MM.1S (cell line): Measurements from ENCODE around the gene TBC1D14.
A peak's percentile ranks its signal among the peaks of the same experiment; 100 is the strongest.

Experiments
- DNase-seq: peaks from one replicate; pipeline ENCODE4 v3.0.0-alpha.2; 2015
- H2AFZ ChIP-seq: fragments of 300-600 bp; sonication (generic); 2 replicates; pipeline ENCODE4 v1.6.0; 2016; ENCODE audit warnings: antibody characterized with exemption, low read length
- H3F3A ChIP-seq: fragments of 300-600 bp; sonication (generic); 2 replicates; pipeline ENCODE4 v1.6.1; 2016; ENCODE audit warnings: mild to moderate bottlenecking, antibody characterized with exemption, low read length, moderate library complexity, mixed read lengths; ENCODE audit not compliant: insufficient read depth
- H3K27ac ChIP-seq: fragments of 300-600 bp; sonication (generic); 2 replicates; pipeline ENCODE4 v1.5.1; 2016; ENCODE audit warnings: mild to moderate bottlenecking, low read length
- H3K27me3 ChIP-seq: fragments of 300-600 bp; sonication (generic); replicated peaks from 2 replicates; pipeline ENCODE4 v1.6.0; 2016; ENCODE audit warnings: low read length; ENCODE audit not compliant: insufficient read depth
- H3K36me3 ChIP-seq: fragments of 300-600 bp; sonication (generic); replicated peaks from 2 replicates; pipeline ENCODE4 v1.6.1; 2016; ENCODE audit warnings: mild to moderate bottlenecking, low read length, mixed read lengths; ENCODE audit not compliant: insufficient read depth
- H3K4me1 ChIP-seq: fragments of 300-600 bp; sonication (generic); 2 replicates; pipeline ENCODE4 v1.6.1; 2016; ENCODE audit warnings: low read length, mixed read lengths
- H3K4me2 ChIP-seq: fragments of 300-600 bp; sonication (generic); 2 replicates; pipeline ENCODE4 v1.6.0; 2016; ENCODE audit warnings: low read depth, low read length
- H3K4me3 ChIP-seq: fragments of 300-600 bp; sonication (generic); 2 replicates; pipeline ENCODE4 v1.5.1; 2016; ENCODE audit warnings: low read length, mixed read lengths
- H3K79me2 ChIP-seq: fragments of 300-600 bp; sonication (generic); 2 replicates; pipeline ENCODE4 v1.6.1; 2016; ENCODE audit warnings: mixed run types, low read length, mixed read lengths
- H3K9ac ChIP-seq: fragments of 300-600 bp; sonication (generic); 2 replicates; pipeline ENCODE4 v1.6.1; 2016; ENCODE audit warnings: low read length, mixed read lengths
- H3K9me2 ChIP-seq: fragments of 300-600 bp; sonication (generic); replicated peaks from 2 replicates; pipeline ENCODE4 v1.6.1; 2016; ENCODE audit warnings: mild to moderate bottlenecking, low read length, mixed read lengths; ENCODE audit not compliant: insufficient read depth
- H3K9me3 ChIP-seq: fragments of 300-600 bp; sonication (generic); replicated peaks from 2 replicates; pipeline ENCODE4 v1.6.1; 2016; ENCODE audit warnings: mild to moderate bottlenecking, low read length, mixed read lengths; ENCODE audit not compliant: insufficient read depth
- H4K20me1 ChIP-seq: fragments of 300-600 bp; sonication (generic); 2 replicates; pipeline ENCODE4 v1.6.1; 2016; ENCODE audit warnings: mild to moderate bottlenecking, low read length, moderate library complexity, mixed read lengths; ENCODE audit not compliant: insufficient read depth
- CTCF ChIP-seq: fragments of 300-600 bp; sonication (generic); IDR thresholded peaks from 2 replicates; pipeline ENCODE4 v1.5.1; 2016; ENCODE audit warnings: antibody characterized with exemption, low read length, mixed read lengths
- EZH2 ChIP-seq: fragments of 300-600 bp; sonication (generic); optimal IDR thresholded peaks from 2 replicates; pipeline ENCODE3; 2017; ENCODE audit warnings: low read depth, mild to moderate bottlenecking, antibody characterized with exemption, low read length, mixed read lengths
- EZH2phosphoT487 ChIP-seq: fragments of 300-600 bp; sonication (generic); IDR thresholded peaks from 2 replicates; pipeline ENCODE4 v1.6.1; 2018; ENCODE audit warnings: antibody characterized with exemption, low read length

TBC1D14 gene

GRCh38 chr4:7062816-7063215 lies 153.2 kb downstream of the TBC1D14 start:
- Histone ChIP-seq H4K20me1 (peaks cover 22% of the 10 kb centered on the region; the same call in 1 of the 2 replicates), H3K9ac (no peak overlapping the region), H3K4me2 (no peak overlapping the region), H3K79me2 (peaks cover 62% of the 10 kb centered on the region), H3K27me3 (no peaks in the 10 kb centered on the region), H2AFZ (no peak overlapping the region), H3K4me1 (peaks cover 25% of the 10 kb centered on the region), H3K36me3 (peaks cover 31% of the 10 kb centered on the region), H3F3A (peaks cover 20% of the 10 kb centered on the region), H3K9me3 (no peaks in the 10 kb centered on the region), H3K4me3 (no peak overlapping the region), H3K27ac (no peak overlapping the region), H3K9me2 (no peaks in the 10 kb centered on the region)
- TF ChIP-seq EZH2 (no peak), EZH2phosphoT487 (no peak), CTCF (no peak)
- DNase-seq: no peak

- H4K20me1 ChIP-seq: peaks cover 22% of the 10 kb centered on the region; the same call in 1 of the 2 replicates
- peaks cover 63% of the 10 kb centered on the region for H3K79me2 ChIP-seq
- peaks cover 31% of the 10 kb centered on the region for H3K36me3 ChIP-seq
- H3K27me3 ChIP-seq: no peaks in the 10 kb centered on the region
- no peak overlapping the region for H3K9ac ChIP-seq
- H3K4me2 ChIP-seq: no peak overlapping the region
- no peaks in the 10 kb centered on the region for H3K9me3 ChIP-seq
- no peak for DNase-seq
- no peak overlapping the region for H3K4me3 ChIP-seq
- H3K9me2 ChIP-seq: no peaks in the 10 kb centered on the region
- no peak overlapping the region for H2AFZ ChIP-seq
- H3F3A ChIP-seq: peaks cover 18% of the 10 kb centered on the region
- no peak for TF ChIP-seq EZH2phosphoT487
- TF ChIP-seq CTCF: no peak
- TF ChIP-seq EZH2: no peak
- peaks cover 23% of the 10 kb centered on the region for H3K4me1 ChIP-seq
- H3K27ac ChIP-seq: no peak overlapping the region
These were observed 153.7 kb downstream of the TBC1D14 start for GRCh38 chr4:7063362-7063761.

GRCh38 chr4:7066006-7066405 lies 156.4 kb downstream of the TBC1D14 start:
- Histone ChIP-seq H4K20me1 (peaks cover 10% of the 10 kb centered on the region; the same call in 1 of the 2 replicates), H3K9me2 (no peaks in the 10 kb centered on the region), H3K4me1 (peaks cover 14% of the 10 kb centered on the region), H3K36me3 (peaks cover 19% of the 10 kb centered on the region), H3K9ac (no peak overlapping the region), H3K4me2 (peak overlapping the region; percentile 73; the same call in 1 of the 2 replicates), H3K27ac (no peak overlapping the region), H3F3A (0 out of 2 replicates have a peak, but pooled peaks cover 4% of the 10 kb centered on the region), H3K27me3 (no peaks in the 10 kb centered on the region), H2AFZ (no peak overlapping the region), H3K9me3 (no peaks in the 10 kb centered on the region), H3K4me3 (no peak overlapping the region), H3K79me2 (peaks cover 56% of the 10 kb centered on the region)
- TF ChIP-seq CTCF (no peak), EZH2 (no peak), EZH2phosphoT487 (no peak)
- no peak for DNase-seq
